C4-2B (cell line): ENCODE results near the gene FER1L5.

Source experiments
- ZFX ChIP-seq: fragments of 450-650 bp; IDR thresholded peaks from 2 replicates; pipeline ENCODE4 v1.6.1; 2017
- TF ChIP-seq, protein P1 (sequence below): fragments of 450-650 bp; conservative IDR thresholded peaks from 2 replicates; pipeline ENCODE4 v1.5.1; 2017; ENCODE audit warnings: mild to moderate bottlenecking

- TF ChIP-seq, protein P1, sequence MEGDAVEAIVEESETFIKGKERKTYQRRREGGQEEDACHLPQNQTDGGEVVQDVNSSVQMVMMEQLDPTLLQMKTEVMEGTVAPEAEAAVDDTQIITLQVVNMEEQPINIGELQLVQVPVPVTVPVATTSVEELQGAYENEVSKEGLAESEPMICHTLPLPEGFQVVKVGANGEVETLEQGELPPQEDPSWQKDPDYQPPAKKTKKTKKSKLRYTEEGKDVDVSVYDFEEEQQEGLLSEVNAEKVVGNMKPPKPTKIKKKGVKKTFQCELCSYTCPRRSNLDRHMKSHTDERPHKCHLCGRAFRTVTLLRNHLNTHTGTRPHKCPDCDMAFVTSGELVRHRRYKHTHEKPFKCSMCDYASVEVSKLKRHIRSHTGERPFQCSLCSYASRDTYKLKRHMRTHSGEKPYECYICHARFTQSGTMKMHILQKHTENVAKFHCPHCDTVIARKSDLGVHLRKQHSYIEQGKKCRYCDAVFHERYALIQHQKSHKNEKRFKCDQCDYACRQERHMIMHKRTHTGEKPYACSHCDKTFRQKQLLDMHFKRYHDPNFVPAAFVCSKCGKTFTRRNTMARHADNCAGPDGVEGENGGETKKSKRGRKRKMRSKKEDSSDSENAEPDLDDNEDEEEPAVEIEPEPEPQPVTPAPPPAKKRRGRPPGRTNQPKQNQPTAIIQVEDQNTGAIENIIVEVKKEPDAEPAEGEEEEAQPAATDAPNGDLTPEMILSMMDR: no peak
- no peak for TF ChIP-seq ZFX
Measured at GRCh38 chr2:96753661-96754282, 111.2 kb downstream of the FER1L5 start.
